WTC11 (cell line): Measurements from ENCODE around the gene KAT8. TPM values are rescaled to one million over a fixed set of nuclear protein-coding genes. Genes with fewer than 3 reads are reported as not detected.
A peak's percentile ranks its signal among the peaks of the same experiment; 100 is the strongest.
"Not testable (repeated sequence)": the region's sequence is repeated elsewhere in the genome, so short reads cannot be mapped to it uniquely, and the experiment has no call there.

Experiments used
- ATAC-seq: fragments of 200-7000 bp; cut with Tn5 transposase; 2 replicates; pipeline ENCODE4 v1.10.0; 2021; ENCODE audit warnings: mild to moderate bottlenecking, moderate library complexity
- CTCF ChIA-PET: fragments of 300-600 bp; sonication (Branson Sonifier 250); formaldehyde crosslinking; loops from one replicate; lab custom pipeline; 2021; ENCODE audit warnings: antibody characterized with exemption; lab: Charles Lee
- POLR2A ChIA-PET: fragments of 350-600 bp; sonication (Branson Sonifier 250); formaldehyde crosslinking; loops from one replicate; lab custom pipeline; 2021; ENCODE audit warnings: antibody characterized with exemption; lab: Charles Lee
- DNase-seq: peaks from one replicate; pipeline ENCODE4 v3.0.0; 2021; ENCODE audit warnings: low spot score
- H3K27ac Mint-ChIP-seq: 2 replicates; pipeline ENCODE4 v1.8.0; 2021; ENCODE audit warnings: mixed read lengths
- H3K27me3 Mint-ChIP-seq: 2 replicates; pipeline ENCODE4 v1.8.0; 2021; ENCODE audit warnings: low read depth, mild to moderate bottlenecking, moderate library complexity, mixed read lengths
- H3K36me3 Mint-ChIP-seq: 2 replicates; pipeline ENCODE4 v1.8.0; 2021; ENCODE audit warnings: mixed read lengths
- H3K4me1 Mint-ChIP-seq: 2 replicates; pipeline ENCODE4 v1.8.0; 2022; ENCODE audit warnings: mixed read lengths
- H3K4me3 Mint-ChIP-seq: 2 replicates; pipeline ENCODE4 v1.8.0; 2021; ENCODE audit warnings: mild to moderate bottlenecking, moderate library complexity, mixed read lengths
- H3K9me3 Mint-ChIP-seq: 2 replicates; pipeline ENCODE4 v1.8.0; 2021; ENCODE audit warnings: mixed read lengths
- CDX4 ChIP-seq: fragments of 250-450 bp; sonication (Bioruptor Pico); IDR thresholded peaks from 2 replicates; pipeline ENCODE4 v1.9.0; 2021; ENCODE audit warnings: moderate library complexity, mild to moderate bottlenecking, inconsistent platforms, borderline replicate concordance
- CREM ChIP-seq: sonication (generic); formaldehyde crosslinking; IDR thresholded peaks from 2 replicates; pipeline ENCODE4 v1.8.1; 2022; ENCODE audit warnings: mild to moderate bottlenecking, missing genetic modification reagents, moderate library complexity
- EMX1 ChIP-seq: fragments of 250-450 bp; sonication (Bioruptor Pico); IDR thresholded peaks from 2 replicates; pipeline ENCODE4 v1.8.0; 2021; ENCODE audit warnings: mild to moderate bottlenecking
- FOXJ3 ChIP-seq: sonication (generic); formaldehyde crosslinking; IDR thresholded peaks from 2 replicates; pipeline ENCODE4 v1.9.0; 2021; ENCODE audit warnings: missing genetic modification reagents, mild to moderate bottlenecking, borderline replicate concordance
- HMGA2 ChIP-seq: fragments of 250-450 bp; sonication (Bioruptor Pico); IDR thresholded peaks from 2 replicates; pipeline ENCODE4 v1.4.0; 2021; ENCODE audit warnings: mild to moderate bottlenecking, moderate library complexity
- IRF1 ChIP-seq: sonication (generic); formaldehyde crosslinking; IDR thresholded peaks from 2 replicates; pipeline ENCODE4 v1.8.0; 2023; ENCODE audit warnings: missing genetic modification reagents
- JAZF1 ChIP-seq: fragments of 250-450 bp; sonication (Bioruptor Pico); IDR thresholded peaks from 2 replicates; pipeline ENCODE4 v1.9.0; 2021; ENCODE audit warnings: moderate library complexity, mild to moderate bottlenecking, inconsistent platforms
- MAX ChIP-seq: sonication (generic); formaldehyde crosslinking; IDR thresholded peaks from 2 replicates; pipeline ENCODE4 v1.8.0; 2022; ENCODE audit warnings: mild to moderate bottlenecking, missing genetic modification reagents
- MXD4 ChIP-seq: fragments of 250-450 bp; sonication (Bioruptor Pico); IDR thresholded peaks from 2 replicates; pipeline ENCODE4 v1.8.0; 2021; ENCODE audit warnings: mild to moderate bottlenecking, moderate library complexity, borderline replicate concordance
- TEAD4 ChIP-seq: sonication (generic); formaldehyde crosslinking; IDR thresholded peaks from 2 replicates; pipeline ENCODE4 v1.8.0; 2022; ENCODE audit warnings: mild to moderate bottlenecking, missing genetic modification reagents
- USF1 ChIP-seq: sonication (generic); formaldehyde crosslinking; IDR thresholded peaks from 2 replicates; pipeline ENCODE4 v1.8.0; 2022; ENCODE audit warnings: mild to moderate bottlenecking, missing genetic modification reagents
- ZNF219 ChIP-seq: sonication (generic); formaldehyde crosslinking; IDR thresholded peaks from 2 replicates; pipeline ENCODE4 v1.8.0; 2023; ENCODE audit warnings: missing genetic modification reagents, mild to moderate bottlenecking, borderline replicate concordance
- total RNA-seq: library from RNA; stranded (reverse); gene quantifications from 3 replicates; pipeline ENCODE4 v1.2.3, GENCODE V29; 2021
- TF ChIP-seq, protein P1 (sequence below): fragments of 200-600 bp; IDR thresholded peaks from 2 replicates; pipeline ENCODE4 v1.8.0; 2022; ENCODE audit warnings: antibody characterized with exemption
- TF ChIP-seq, protein P2 (sequence below): sonication (generic); formaldehyde crosslinking; IDR thresholded peaks from 2 replicates; pipeline ENCODE4 v1.8.1; 2023; ENCODE audit warnings: mild to moderate bottlenecking, missing genetic modification reagents, moderate library complexity
- TF ChIP-seq, protein P3 (sequence below): sonication (generic); formaldehyde crosslinking; IDR thresholded peaks from 2 replicates; pipeline ENCODE4 v1.8.1; 2022; ENCODE audit warnings: missing genetic modification reagents, borderline replicate concordance
- TF ChIP-seq, protein P4 (sequence below): fragments of 250-450 bp; sonication (Bioruptor Pico); IDR thresholded peaks from 2 replicates; pipeline ENCODE4 v1.9.0; 2021; ENCODE audit warnings: mild to moderate bottlenecking

Gene KAT8
- total RNA-seq, 1 experiment from 2014 or later = 70.8 TPM

GRCh38 chr16:31099860-31100638 lies 17.4 kb upstream of the KAT8 start:
- DNase-seq = no peak
- H3K27me3 Mint-ChIP-seq = peaks cover 11% of the 10 kb centered on the region
- H3K9me3 Mint-ChIP-seq = 0 out of 2 replicates have a peak, but pooled peaks cover 4% of the 10 kb centered on the region
- CTCF ChIA-PET = interaction anchor here (1.6 to 3.3 kb wide), 2 partner anchors 42 to 115 kb away, joined by 8 to 11 read pairs; partner anchors contain the start of gene HSD3B7
- peaks cover 5% of the 10 kb centered on the region for H3K4me1 Mint-ChIP-seq
- H3K36me3 Mint-ChIP-seq = no peaks in the 10 kb centered on the region
- POLR2A ChIA-PET = no interaction called here
- TF ChIP-seq ZNF219 (CRISPR knock-in tag) (no peak), CDX4 (CRISPR knock-in tag) (no peak)
- TF ChIP-seq, protein P1, sequence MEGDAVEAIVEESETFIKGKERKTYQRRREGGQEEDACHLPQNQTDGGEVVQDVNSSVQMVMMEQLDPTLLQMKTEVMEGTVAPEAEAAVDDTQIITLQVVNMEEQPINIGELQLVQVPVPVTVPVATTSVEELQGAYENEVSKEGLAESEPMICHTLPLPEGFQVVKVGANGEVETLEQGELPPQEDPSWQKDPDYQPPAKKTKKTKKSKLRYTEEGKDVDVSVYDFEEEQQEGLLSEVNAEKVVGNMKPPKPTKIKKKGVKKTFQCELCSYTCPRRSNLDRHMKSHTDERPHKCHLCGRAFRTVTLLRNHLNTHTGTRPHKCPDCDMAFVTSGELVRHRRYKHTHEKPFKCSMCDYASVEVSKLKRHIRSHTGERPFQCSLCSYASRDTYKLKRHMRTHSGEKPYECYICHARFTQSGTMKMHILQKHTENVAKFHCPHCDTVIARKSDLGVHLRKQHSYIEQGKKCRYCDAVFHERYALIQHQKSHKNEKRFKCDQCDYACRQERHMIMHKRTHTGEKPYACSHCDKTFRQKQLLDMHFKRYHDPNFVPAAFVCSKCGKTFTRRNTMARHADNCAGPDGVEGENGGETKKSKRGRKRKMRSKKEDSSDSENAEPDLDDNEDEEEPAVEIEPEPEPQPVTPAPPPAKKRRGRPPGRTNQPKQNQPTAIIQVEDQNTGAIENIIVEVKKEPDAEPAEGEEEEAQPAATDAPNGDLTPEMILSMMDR = no peak
- TF ChIP-seq, protein P2, sequence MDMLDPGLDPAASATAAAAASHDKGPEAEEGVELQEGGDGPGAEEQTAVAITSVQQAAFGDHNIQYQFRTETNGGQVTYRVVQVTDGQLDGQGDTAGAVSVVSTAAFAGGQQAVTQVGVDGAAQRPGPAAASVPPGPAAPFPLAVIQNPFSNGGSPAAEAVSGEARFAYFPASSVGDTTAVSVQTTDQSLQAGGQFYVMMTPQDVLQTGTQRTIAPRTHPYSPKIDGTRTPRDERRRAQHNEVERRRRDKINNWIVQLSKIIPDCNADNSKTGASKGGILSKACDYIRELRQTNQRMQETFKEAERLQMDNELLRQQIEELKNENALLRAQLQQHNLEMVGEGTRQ (CRISPR knock-in tag) = no peak
- TF ChIP-seq, all 79 proteins: peak for 0
- Mint-ChIP-seq H3K4me3 (no peak overlapping the region), H3K27ac (no peak overlapping the region)
- ATAC-seq = no peak

GRCh38 chr16:31100876-31101641 lies 16.4 kb upstream of the KAT8 start:
- H3K9me3 Mint-ChIP-seq, H3K36me3 Mint-ChIP-seq, POLR2A ChIA-PET, H3K27ac Mint-ChIP-seq, H3K4me3 Mint-ChIP-seq, DNase-seq, ATAC-seq, H3K4me1 Mint-ChIP-seq: not testable (repeated sequence)
- peaks cover 11% of the 10 kb centered on the region for H3K27me3 Mint-ChIP-seq
- CTCF ChIA-PET = interaction anchor here (0.6 to 3.3 kb wide), 5 partner anchors 41 to 333 kb away, joined by 3 to 11 read pairs (median 4); partner anchors contain the start of gene HSD3B7

GRCh38 chr16:31105677-31106213 lies 11.7 kb upstream of the KAT8 start:
- CTCF ChIA-PET = no interaction called here
- H3K27ac Mint-ChIP-seq = no peak overlapping the region
- TF ChIP-seq HMGA2 (CRISPR knock-in tag) = peak; percentile 10; the same call in 1 of the 2 replicates
- TF ChIP-seq MXD4 (CRISPR knock-in tag) = no peak
- TF ChIP-seq USF1 (CRISPR knock-in tag) = peak; percentile 21; the same call in 1 of the 2 replicates
- no peak for TF ChIP-seq CREM
- TF ChIP-seq, protein P3, sequence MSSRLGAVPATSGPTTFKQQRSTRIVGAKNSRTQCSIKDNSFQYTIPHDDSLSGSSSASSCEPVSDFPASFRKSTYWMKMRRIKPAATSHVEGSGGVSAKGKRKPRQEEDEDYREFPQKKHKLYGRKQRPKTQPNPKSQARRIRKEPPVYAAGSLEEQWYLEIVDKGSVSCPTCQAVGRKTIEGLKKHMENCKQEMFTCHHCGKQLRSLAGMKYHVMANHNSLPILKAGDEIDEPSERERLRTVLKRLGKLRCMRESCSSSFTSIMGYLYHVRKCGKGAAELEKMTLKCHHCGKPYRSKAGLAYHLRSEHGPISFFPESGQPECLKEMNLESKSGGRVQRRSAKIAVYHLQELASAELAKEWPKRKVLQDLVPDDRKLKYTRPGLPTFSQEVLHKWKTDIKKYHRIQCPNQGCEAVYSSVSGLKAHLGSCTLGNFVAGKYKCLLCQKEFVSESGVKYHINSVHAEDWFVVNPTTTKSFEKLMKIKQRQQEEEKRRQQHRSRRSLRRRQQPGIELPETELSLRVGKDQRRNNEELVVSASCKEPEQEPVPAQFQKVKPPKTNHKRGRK (CRISPR knock-in tag) = no peak
- no peak for TF ChIP-seq FOXJ3 (CRISPR knock-in tag)
- no peak for TF ChIP-seq JAZF1 (CRISPR knock-in tag)
- TF ChIP-seq EMX1 (CRISPR knock-in tag) = no peak
- no peak for TF ChIP-seq IRF1 (CRISPR knock-in tag)
- peak; percentile 59; the same call in 1 of the 2 replicates for TF ChIP-seq MAX
- no peak for TF ChIP-seq TEAD4 (CRISPR knock-in tag)
- TF ChIP-seq, protein P4, sequence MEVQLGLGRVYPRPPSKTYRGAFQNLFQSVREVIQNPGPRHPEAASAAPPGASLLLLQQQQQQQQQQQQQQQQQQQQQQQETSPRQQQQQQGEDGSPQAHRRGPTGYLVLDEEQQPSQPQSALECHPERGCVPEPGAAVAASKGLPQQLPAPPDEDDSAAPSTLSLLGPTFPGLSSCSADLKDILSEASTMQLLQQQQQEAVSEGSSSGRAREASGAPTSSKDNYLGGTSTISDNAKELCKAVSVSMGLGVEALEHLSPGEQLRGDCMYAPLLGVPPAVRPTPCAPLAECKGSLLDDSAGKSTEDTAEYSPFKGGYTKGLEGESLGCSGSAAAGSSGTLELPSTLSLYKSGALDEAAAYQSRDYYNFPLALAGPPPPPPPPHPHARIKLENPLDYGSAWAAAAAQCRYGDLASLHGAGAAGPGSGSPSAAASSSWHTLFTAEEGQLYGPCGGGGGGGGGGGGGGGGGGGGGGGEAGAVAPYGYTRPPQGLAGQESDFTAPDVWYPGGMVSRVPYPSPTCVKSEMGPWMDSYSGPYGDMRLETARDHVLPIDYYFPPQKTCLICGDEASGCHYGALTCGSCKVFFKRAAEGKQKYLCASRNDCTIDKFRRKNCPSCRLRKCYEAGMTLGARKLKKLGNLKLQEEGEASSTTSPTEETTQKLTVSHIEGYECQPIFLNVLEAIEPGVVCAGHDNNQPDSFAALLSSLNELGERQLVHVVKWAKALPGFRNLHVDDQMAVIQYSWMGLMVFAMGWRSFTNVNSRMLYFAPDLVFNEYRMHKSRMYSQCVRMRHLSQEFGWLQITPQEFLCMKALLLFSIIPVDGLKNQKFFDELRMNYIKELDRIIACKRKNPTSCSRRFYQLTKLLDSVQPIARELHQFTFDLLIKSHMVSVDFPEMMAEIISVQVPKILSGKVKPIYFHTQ = no peak

More at GRCh38 chr16:31105677-31106213, 11.7 kb upstream of the KAT8 start:
- ATAC-seq (peak; percentile 79), DNase-seq (peak; percentile 95)
- H3K9me3 Mint-ChIP-seq = no peaks in the 10 kb centered on the region
- peaks cover 7% of the 10 kb centered on the region for H3K27me3 Mint-ChIP-seq
- POLR2A ChIA-PET = interaction anchor here (0.5 kb wide), 1 partner anchor 11 kb away, joined by 4 read pairs; no protein-coding TSS in a partner anchor
- H3K4me3 Mint-ChIP-seq = no peak overlapping the region
- H3K4me1 Mint-ChIP-seq = peaks cover 9% of the 10 kb centered on the region; the same call in 1 of the 2 replicates
- H3K36me3 Mint-ChIP-seq = peaks cover 12% of the 10 kb centered on the region
